ENCODE results near the gene CPA2. TPM values are rescaled to one million over a fixed set of nuclear protein-coding genes. Genes with fewer than 3 reads are reported as not detected.

The CPA2 gene
- total and polyA plus RNA-seq, 7 donors = 0.23 to 0.32 (median 0.30) TPM; not detected in 4

GRCh38 chr7:130334274-130334673 lies 67.6 kb downstream of the CPA2 start:
- no peaks in the 10 kb centered on the region for H3K36me3 ChIP-seq (ENCODE audit: insufficient read depth in 1 of 2, low read depth in 1 of 2)
- TF ChIP-seq CTCF (IDR thresholded peaks at IDR 0.05) = no peak
- WGBS, 3 donors = 26 to 35% (median 30%) methylated on average over 6 of the region's 6 CpGs
- no peaks in the 10 kb centered on the region for H3K4me1 ChIP-seq
- H3K4me3 ChIP-seq = no peak overlapping the region
- no peaks in the 10 kb centered on the region for H3K27me3 ChIP-seq (ENCODE audit: insufficient read depth in 3 of 3, low read length in 2 of 3)
- DNase-seq (no peak), ATAC-seq (no peak)
- intact Hi-C loops (cut with DNase I) = no loop called here
- H3K27ac ChIP-seq = no peak overlapping the region
- no peaks in the 10 kb centered on the region for H3K9me3 ChIP-seq

- Histone ChIP-seq H3K36me3 (ENCODE audit: insufficient read depth in 1 of 2, low read depth in 1 of 2) (no peaks in the 10 kb centered on the region), H3K27me3 (ENCODE audit: insufficient read depth in 3 of 3, low read length in 2 of 3) (no peaks in the 10 kb centered on the region), H3K9me3 (peaks cover 8% of the 10 kb centered on the region), H3K4me1 (no peaks in the 10 kb centered on the region), H3K4me3 (no peak overlapping the region), H3K27ac (no peak overlapping the region)
- ATAC-seq = no peak
- TF ChIP-seq CTCF (IDR thresholded peaks at IDR 0.05) = no peak
- intact Hi-C loops (cut with DNase I) = no loop called here
- 81 to 84% (median 82%) methylated on average over 6 of the region's 6 CpGs for WGBS, 3 donors
- no peak for DNase-seq
These were observed 70.8 kb downstream of the CPA2 start for GRCh38 chr7:130337410-130337971.

GRCh38 chr7:130338233-130338632 lies 71.6 kb downstream of the CPA2 start:
- H3K27ac ChIP-seq = no peak overlapping the region
- H3K4me1 ChIP-seq = no peaks in the 10 kb centered on the region
- H3K36me3 ChIP-seq (ENCODE audit: insufficient read depth in 1 of 2, low read depth in 1 of 2) = no peaks in the 10 kb centered on the region
- no peak for TF ChIP-seq CTCF (IDR thresholded peaks at IDR 0.05)
- intact Hi-C loops (cut with DNase I) = no loop called here
- no peak for DNase-seq
- no peak overlapping the region for H3K4me3 ChIP-seq
- no peaks in the 10 kb centered on the region for H3K27me3 ChIP-seq (ENCODE audit: insufficient read depth in 3 of 3, low read length in 2 of 3)
- ATAC-seq = no peak
- WGBS, 3 donors = 91 to 95% (median 94%) methylated on average over 3 of the region's 3 CpGs
- peaks cover 8% of the 10 kb centered on the region for H3K9me3 ChIP-seq

Other genes starting within 250 kb of the CPA2 start
- gene ZC3HC1, start 215.5 kb upstream of the CPA2 start, total RNA-seq = 10 to 100 TPM; 21.1 to 26.6 (median 26.0) TPM
- 10 to 100 TPM; 22.8 to 37.7 (median 33.5) TPM for gene ZC3HC1, start 215.5 kb upstream of the CPA2 start, polyA plus RNA-seq
- 10 to 100 TPM; 30.5 to 45.0 (median 36.5) TPM for gene KLHDC10, start 196.3 kb upstream of the CPA2 start, total RNA-seq
- gene KLHDC10, start 196.3 kb upstream of the CPA2 start, polyA plus RNA-seq = 10 to 100 TPM; 17.6 to 49.6 (median 18.5) TPM
- gene TMEM209, start 61.5 kb upstream of the CPA2 start, total RNA-seq = 10 to 100 TPM in 1 of 4 donors, 1 to 10 TPM in 3; 7.0 to 11.3 (median 8.8) TPM
- 10 to 100 TPM in 1 of 3 donors, 1 to 10 TPM in 2; 5.2 to 10.2 (median 9.3) TPM for gene TMEM209, start 61.5 kb upstream of the CPA2 start, polyA plus RNA-seq
- gene SSMEM1, start 59.0 kb upstream of the CPA2 start, total RNA-seq = not detected
- gene SSMEM1, start 59.0 kb upstream of the CPA2 start, polyA plus RNA-seq = not detected
- gene CPA4, start 26.3 kb downstream of the CPA2 start, total RNA-seq = 1 to 10 TPM in 2 of 4 donors, under 1 TPM in 2; 0.11 to 2.5 (median 1.0) TPM
- gene CPA4, start 26.3 kb downstream of the CPA2 start, polyA plus RNA-seq = under 1 TPM; 0.09 to 0.68 (median 0.20) TPM
- 1 to 10 TPM in 2 of 4 donors, under 1 TPM in 1, not detected in 1; 0.73 to 5.2 (median 1.7) TPM for gene CPA5, start 78.0 kb downstream of the CPA2 start, total RNA-seq
- gene CPA5, start 78.0 kb downstream of the CPA2 start, polyA plus RNA-seq = 1 to 10 TPM in 1 of 3 donors, under 1 TPM in 2; 0.42 to 1.3 (median 0.48) TPM
- gene CPA1, start 113.6 kb downstream of the CPA2 start, total RNA-seq = 1 to 10 TPM in 3 of 4 donors, under 1 TPM in 1; 0.52 to 4.6 (median 1.3) TPM
- 1 to 10 TPM in 1 of 3 donors, under 1 TPM in 2; 0.18 to 1.0 (median 0.56) TPM for gene CPA1, start 113.6 kb downstream of the CPA2 start, polyA plus RNA-seq
- gene CEP41, start 174.2 kb downstream of the CPA2 start, total RNA-seq = 1 to 10 TPM; 2.4 to 4.6 (median 3.2) TPM
- gene CEP41, start 174.2 kb downstream of the CPA2 start, polyA plus RNA-seq = 1 to 10 TPM; 3.0 to 4.6 (median 4.2) TPM
- gene MEST, start 225.2 kb downstream of the CPA2 start, total RNA-seq = 10 to 100 TPM in 2 of 4 donors, 1 to 10 TPM in 2; 3.0 to 12.6 (median 8.8) TPM
- gene MEST, start 225.2 kb downstream of the CPA2 start, polyA plus RNA-seq = 1 to 10 TPM; 2.8 to 5.3 (median 4.2) TPM